Bronchial epithelial cell (primary cell): ENCODE measurements around the gene SAMD3. TPM values are rescaled to one million over a fixed set of nuclear protein-coding genes. Genes with fewer than 3 reads are reported as not detected.
"Not testable (repeated sequence)": the region's sequence is repeated elsewhere in the genome, so short reads cannot be mapped to it uniquely, and the experiment has no call there.

Experiments used
- DNase-seq: peaks from one replicate; pipeline ENCODE4 v3.0.0-alpha.2; 2010; ENCODE audit warnings: low read depth
- FAIRE-seq: peaks from 2 replicates; lab custom pipeline; 2011; peaks lifted over from hg19 to GRCh38; lab: Jason Lieb, UNC
- H3K27me3 ChIP-seq: 2 replicates; pipeline ENCODE4 v1.5.1; 2011; ENCODE audit warnings: low read length; ENCODE audit not compliant: control insufficient read depth, insufficient read depth
- H3K36me3 ChIP-seq: 2 replicates; pipeline ENCODE4 v1.5.1; 2011; ENCODE audit warnings: low read length; ENCODE audit not compliant: control insufficient read depth, insufficient read depth
- H3K4me3 ChIP-seq: 2 replicates; pipeline ENCODE4 v1.5.1; 2011; ENCODE audit warnings: mild to moderate bottlenecking, low read depth, low read length, control low read depth
- total RNA-seq: library from RNA; depleted of rRNA; stranded (reverse); fragments of >200 nt; gene quantifications from 2 replicates; pipeline ENCODE4 v1.2.1, GENCODE V29; 2014
- TF ChIP-seq, protein P1 (sequence below): IDR thresholded peaks from 2 replicates; pipeline ENCODE4 v1.5.1; 2011; ENCODE audit warnings: mild to moderate bottlenecking, moderate library complexity, low read length, control low read depth, inconsistent platforms; ENCODE audit not compliant: insufficient read depth, severe bottlenecking

SAMD3 gene
- total RNA-seq, 1 donor from 2014 or later, result not detected

DNA sequence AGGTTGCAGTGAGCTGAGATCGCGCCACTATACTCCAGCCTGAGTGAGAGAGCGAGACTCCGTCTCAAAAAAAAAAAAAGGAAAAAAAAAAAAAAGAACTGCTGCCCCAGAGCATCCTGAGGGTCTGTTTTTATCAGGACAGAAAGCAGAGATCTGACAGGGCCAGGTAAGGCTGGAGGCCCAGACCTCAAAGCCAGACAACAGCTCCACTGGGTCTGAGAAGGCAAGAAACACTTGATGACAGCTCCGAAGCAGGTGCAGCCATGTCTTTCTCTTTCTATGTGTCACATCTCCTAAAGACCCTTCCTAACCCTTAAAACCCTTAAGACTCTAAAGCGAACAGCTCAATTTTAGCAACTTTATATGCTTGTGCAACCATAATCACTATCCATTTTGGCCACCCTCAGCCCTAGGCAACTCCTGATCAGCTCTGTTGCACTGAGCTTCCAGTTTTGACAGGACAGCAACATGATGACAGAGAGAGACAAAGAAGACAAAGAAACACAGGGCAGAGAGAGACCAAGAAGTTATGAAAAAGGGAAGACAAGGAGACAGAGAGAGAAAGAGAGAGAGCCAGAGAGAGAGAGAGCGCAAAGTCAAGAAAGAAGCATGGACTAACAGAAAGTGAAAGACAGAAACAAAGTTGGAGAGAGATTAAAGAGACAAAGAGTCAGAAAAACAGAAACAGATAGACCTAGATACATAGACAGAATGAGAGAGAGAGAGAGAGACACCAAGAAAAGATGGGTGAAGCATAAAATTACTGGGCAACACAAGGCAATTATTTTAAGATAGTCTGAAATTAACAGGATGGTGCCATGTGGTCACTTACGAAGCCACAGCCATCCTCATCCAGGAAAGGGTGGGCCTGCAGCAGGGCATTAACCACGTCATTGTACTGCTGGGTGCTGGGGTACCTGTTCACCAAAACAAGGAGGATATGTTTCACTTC is 39.2 kb downstream of the SAMD3 start:
- Histone ChIP-seq H3K4me3 (no peak overlapping the region), H3K27me3 (no peaks in the 10 kb centered on the region), H3K36me3 (no peaks in the 10 kb centered on the region)
- FAIRE-seq, result peak; percentile 60
- DNase-seq, result no peak
- TF ChIP-seq, protein P1, sequence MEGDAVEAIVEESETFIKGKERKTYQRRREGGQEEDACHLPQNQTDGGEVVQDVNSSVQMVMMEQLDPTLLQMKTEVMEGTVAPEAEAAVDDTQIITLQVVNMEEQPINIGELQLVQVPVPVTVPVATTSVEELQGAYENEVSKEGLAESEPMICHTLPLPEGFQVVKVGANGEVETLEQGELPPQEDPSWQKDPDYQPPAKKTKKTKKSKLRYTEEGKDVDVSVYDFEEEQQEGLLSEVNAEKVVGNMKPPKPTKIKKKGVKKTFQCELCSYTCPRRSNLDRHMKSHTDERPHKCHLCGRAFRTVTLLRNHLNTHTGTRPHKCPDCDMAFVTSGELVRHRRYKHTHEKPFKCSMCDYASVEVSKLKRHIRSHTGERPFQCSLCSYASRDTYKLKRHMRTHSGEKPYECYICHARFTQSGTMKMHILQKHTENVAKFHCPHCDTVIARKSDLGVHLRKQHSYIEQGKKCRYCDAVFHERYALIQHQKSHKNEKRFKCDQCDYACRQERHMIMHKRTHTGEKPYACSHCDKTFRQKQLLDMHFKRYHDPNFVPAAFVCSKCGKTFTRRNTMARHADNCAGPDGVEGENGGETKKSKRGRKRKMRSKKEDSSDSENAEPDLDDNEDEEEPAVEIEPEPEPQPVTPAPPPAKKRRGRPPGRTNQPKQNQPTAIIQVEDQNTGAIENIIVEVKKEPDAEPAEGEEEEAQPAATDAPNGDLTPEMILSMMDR, result no peak

DNA sequence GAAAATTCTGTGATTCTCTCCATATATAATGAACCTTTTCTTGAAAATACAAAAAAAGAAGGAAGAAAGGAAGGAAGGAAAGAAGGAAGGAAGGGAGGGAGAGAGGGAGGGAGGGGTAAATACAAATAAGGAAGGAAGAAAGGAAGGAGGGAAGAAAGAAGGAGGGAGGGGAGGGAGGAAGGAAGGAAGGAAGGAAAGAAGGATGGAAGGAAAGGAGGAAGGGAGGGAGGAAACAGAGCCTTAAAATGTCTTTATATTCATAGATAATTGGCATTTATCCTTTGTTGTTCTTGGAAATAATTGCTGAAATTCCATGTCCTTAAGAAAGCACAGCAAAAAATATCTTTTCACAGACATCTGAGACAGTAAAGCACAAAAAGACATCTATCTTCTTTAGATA is 40.3 kb downstream of the SAMD3 start:
- no peaks in the 10 kb centered on the region for H3K27me3 ChIP-seq
- FAIRE-seq (no peak), DNase-seq (no peak)
- H3K36me3 ChIP-seq, result no peaks in the 10 kb centered on the region
- TF ChIP-seq, protein P1, result no peak
- no peak overlapping the region for H3K4me3 ChIP-seq

DNA sequence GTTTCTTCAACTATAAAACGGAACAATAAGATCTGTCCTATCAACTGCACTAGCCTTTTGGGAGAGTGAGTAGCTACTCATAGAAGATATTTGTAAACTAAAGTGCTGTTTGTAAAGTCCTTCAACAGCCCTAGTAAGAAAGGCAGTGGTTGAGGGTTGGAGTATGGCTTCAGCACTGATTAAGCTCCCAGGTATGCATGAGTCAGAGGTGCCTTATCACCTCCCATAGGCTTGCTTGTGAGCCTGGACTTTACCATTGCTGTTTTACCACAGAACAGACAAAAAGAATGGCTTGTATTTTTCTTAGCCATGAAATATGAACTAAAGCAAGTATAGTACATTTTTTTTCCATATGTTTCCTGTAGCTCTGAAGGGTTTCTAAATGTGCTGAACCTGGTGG is 44.1 kb downstream of the SAMD3 start:
- FAIRE-seq (no peak), DNase-seq (peak; percentile 92)
- TF ChIP-seq, protein P1, result no peak
- no peaks in the 10 kb centered on the region for H3K36me3 ChIP-seq
- no peaks in the 10 kb centered on the region for H3K27me3 ChIP-seq
- H3K4me3 ChIP-seq, result no peak overlapping the region

DNA sequence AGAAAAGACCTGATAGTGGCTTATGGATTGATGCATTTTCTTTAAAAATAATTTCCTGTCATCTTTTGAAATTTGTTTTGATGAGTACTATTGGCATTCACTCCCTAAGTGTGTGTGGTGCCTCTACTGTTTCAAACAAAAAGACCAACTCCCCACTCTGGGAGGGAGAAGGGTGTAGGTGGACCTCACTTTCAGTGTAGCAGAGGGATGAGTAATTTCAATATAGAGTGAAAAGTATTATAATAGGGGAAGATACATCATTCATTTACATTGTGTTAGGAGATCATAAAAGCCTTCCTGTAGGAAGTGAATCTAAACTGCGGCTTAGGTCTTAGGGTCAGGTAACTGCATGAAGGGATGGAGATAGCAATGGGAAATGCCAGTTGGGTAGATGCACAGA is 46.4 kb downstream of the SAMD3 start:
- FAIRE-seq (no peak), DNase-seq (no peak)
- TF ChIP-seq, protein P1, result no peak
- Histone ChIP-seq H3K27me3 (no peaks in the 10 kb centered on the region), H3K4me3 (no peak overlapping the region), H3K36me3 (no peaks in the 10 kb centered on the region)

DNA sequence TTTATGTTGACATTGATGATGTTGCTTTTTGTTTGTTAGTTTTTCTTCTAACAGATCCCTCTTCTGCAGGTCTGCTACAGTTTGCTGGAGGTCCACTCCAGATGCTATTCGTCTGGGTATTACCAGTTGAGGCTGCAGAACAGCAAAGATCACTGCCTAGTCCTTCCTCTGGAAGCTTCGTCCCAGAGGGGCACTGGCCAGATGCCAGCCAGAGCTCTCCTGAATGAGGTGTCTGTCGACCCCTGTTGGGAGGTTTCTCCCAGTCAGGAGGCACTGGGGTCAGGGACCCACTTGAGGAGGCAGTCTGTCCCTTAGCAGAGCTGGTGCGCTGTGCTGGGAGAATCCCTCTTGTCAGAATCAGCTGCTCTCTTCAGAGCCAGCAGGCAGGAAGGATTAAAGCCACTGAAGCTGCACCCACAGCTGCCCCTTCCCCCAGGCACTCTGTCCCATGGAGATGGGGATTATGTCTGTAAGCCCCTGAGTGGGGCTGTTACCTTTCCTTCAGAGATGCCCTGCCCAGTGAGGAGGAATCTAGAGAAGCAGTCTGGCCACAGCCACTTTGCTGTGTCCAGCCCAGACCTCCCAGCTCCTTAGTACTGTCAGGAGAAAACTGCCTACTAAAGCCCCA is 49.3 kb downstream of the SAMD3 start:
- H3K36me3 ChIP-seq, DNase-seq, H3K27me3 ChIP-seq, FAIRE-seq, H3K4me3 ChIP-seq: not testable (repeated sequence)

DNA sequence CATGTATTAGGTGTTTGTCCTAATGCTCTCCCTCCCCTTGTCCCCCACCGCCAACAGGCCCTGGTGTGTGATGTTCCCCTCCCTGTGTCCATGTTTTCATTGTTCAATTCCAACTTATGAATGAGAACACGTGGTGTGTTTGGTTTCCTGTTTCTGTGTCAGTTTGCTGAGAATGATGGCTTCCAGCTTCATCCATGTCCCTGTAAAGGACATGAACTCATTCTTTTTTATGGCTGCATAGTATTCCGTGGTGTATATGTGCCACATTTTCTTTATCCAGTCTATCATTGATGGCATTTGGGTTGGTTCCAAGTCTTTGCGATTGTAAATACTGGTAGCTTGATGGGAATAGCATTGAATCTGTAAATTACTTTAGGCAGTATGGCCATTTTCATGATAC is 52.6 kb downstream of the SAMD3 start:
- not testable (repeated sequence) for H3K36me3 ChIP-seq, DNase-seq, FAIRE-seq, H3K27me3 ChIP-seq, H3K4me3 ChIP-seq
